Neural cell (in vitro differentiated cells): ENCODE results near the gene NR2C2AP. TPM values are rescaled to one million over a fixed set of nuclear protein-coding genes. Genes with fewer than 3 reads are reported as not detected.

ENCODE experiments used
- H2AFZ ChIP-seq: fragments of 200-600, 300-800 bp; sonication (generic), shearing (Covaris generic); 2 replicates; pipeline ENCODE4 v1.6.0; 2014; ENCODE audit warnings: low read depth, mild to moderate bottlenecking, antibody characterized with exemption, low read length, moderate library complexity
- H3F3A ChIP-seq: fragments of 200-600 bp; shearing (Covaris generic); 2 replicates; pipeline ENCODE4 v1.6.1; 2016; ENCODE audit warnings: mild to moderate bottlenecking, moderate library complexity, mixed read lengths, antibody characterized with exemption, low read length; ENCODE audit not compliant: insufficient read depth, poor library complexity, severe bottlenecking
- H3K27ac ChIP-seq: fragments of 200-600, 300-800 bp; sonication (generic), shearing (Covaris generic); 2 replicates; pipeline ENCODE4 v1.5.1; 2014; ENCODE audit warnings: mild to moderate bottlenecking, low read length, moderate library complexity
- H3K27me3 ChIP-seq: fragments of 300-800, 200-600 bp; sonication (generic), shearing (Covaris generic); 2 replicates; pipeline ENCODE4 v1.6.0; 2014; ENCODE audit warnings: mild to moderate bottlenecking, low read depth, low read length, moderate library complexity; ENCODE audit not compliant: insufficient read depth
- H3K36me3 ChIP-seq: fragments of 300-800, 200-600 bp; sonication (generic), shearing (Covaris generic); 2 replicates; pipeline ENCODE4 v1.5.1; 2014; ENCODE audit warnings: mild to moderate bottlenecking, antibody characterized with exemption, low read length, moderate library complexity; ENCODE audit not compliant: insufficient read depth
- H3K4me2 ChIP-seq: fragments of 300-800, 200-600 bp; sonication (generic), shearing (Covaris generic); 2 replicates; pipeline ENCODE4 v1.6.0; 2014; ENCODE audit warnings: mild to moderate bottlenecking, low read length
- H3K4me3 ChIP-seq: fragments of 300-800, 200-600 bp; sonication (generic), shearing (Covaris generic); 2 replicates; pipeline ENCODE4 v1.5.1; 2014; ENCODE audit warnings: mild to moderate bottlenecking, low read length, moderate library complexity
- H3K79me2 ChIP-seq: fragments of 200-600 bp; shearing (Covaris generic); replicated peaks from 2 replicates; pipeline ENCODE4 v1.6.0; 2014; ENCODE audit warnings: mild to moderate bottlenecking, low read length, moderate library complexity; ENCODE audit not compliant: insufficient read depth
- H3K9ac ChIP-seq: fragments of 300-800, 200-600 bp; sonication (generic), shearing (Covaris generic); 2 replicates; pipeline ENCODE4 v1.6.1; 2016; ENCODE audit warnings: mild to moderate bottlenecking, low read length, mixed read lengths
- H3K9me2 ChIP-seq: fragments of 200-600 bp; shearing (Covaris generic); 2 replicates; pipeline ENCODE4 v1.6.1; 2016; ENCODE audit warnings: mild to moderate bottlenecking, low read length, mixed read lengths; ENCODE audit not compliant: insufficient read depth
- H3K9me3 ChIP-seq: fragments of 200-600, 300-800 bp; sonication (generic), shearing (Covaris generic); 2 replicates; pipeline ENCODE4 v1.6.1; 2016; ENCODE audit warnings: mild to moderate bottlenecking, mixed run types, low read length, moderate library complexity, mixed read lengths
- H4K20me1 ChIP-seq: fragments of 200-600 bp; shearing (Covaris generic); 2 replicates; pipeline ENCODE4 v1.6.1; 2016; ENCODE audit warnings: mild to moderate bottlenecking, mixed run types; ENCODE audit not compliant: insufficient read depth
- CTCF ChIP-seq: fragments of 450-650 bp; IDR thresholded peaks from 2 replicates; pipeline ENCODE4 v1.5.1; 2014; ENCODE audit warnings: antibody characterized with exemption, mild to moderate bottlenecking, moderate library complexity; ENCODE audit not compliant: poor library complexity, severe bottlenecking
- EP300 ChIP-seq: fragments of 450-650 bp; conservative IDR thresholded peaks from 2 replicates; pipeline ENCODE4 v1.6.1; 2014; ENCODE audit warnings: antibody characterized with exemption, mild to moderate bottlenecking, moderate library complexity; ENCODE audit not compliant: poor library complexity, severe bottlenecking
- EZH2 ChIP-seq: fragments of 200-600, 300-800 bp; shearing (Covaris generic), sonication (generic); IDR thresholded peaks from 2 replicates; pipeline ENCODE4 v1.6.1; 2014; ENCODE audit warnings: antibody characterized with exemption, low read length, borderline replicate concordance, mild to moderate bottlenecking; ENCODE audit not compliant: insufficient read depth, poor library complexity, severe bottlenecking
- MXI1 ChIP-seq: fragments of 450-650 bp; conservative IDR thresholded peaks from 2 replicates; pipeline ENCODE4 v1.6.1; 2014; ENCODE audit warnings: antibody characterized with exemption, mild to moderate bottlenecking; ENCODE audit not compliant: poor library complexity, severe bottlenecking
- POLR2AphosphoS5 ChIP-seq: IDR thresholded peaks from 2 replicates; pipeline ENCODE4 v1.6.1; 2012
- RAD21 ChIP-seq: fragments of 450-650 bp; conservative IDR thresholded peaks from 2 replicates; pipeline ENCODE4 v1.6.1; 2014; ENCODE audit warnings: antibody characterized with exemption, mild to moderate bottlenecking, moderate library complexity
- SMC3 ChIP-seq: fragments of 450-650 bp; conservative IDR thresholded peaks from 2 replicates; pipeline ENCODE4 v1.6.1; 2014; ENCODE audit warnings: antibody characterized with exemption, mild to moderate bottlenecking, moderate library complexity; ENCODE audit not compliant: poor library complexity
- TAF1 ChIP-seq: IDR thresholded peaks from 2 replicates; pipeline ENCODE4 v1.6.1; 2012; ENCODE audit warnings: low read depth
- polyA plus RNA-seq: library from polyadenylated mRNA; depleted of rRNA; stranded (reverse); fragments of >200 nt; gene quantifications from 2 replicates; pipeline ENCODE4 v1.2.3, GENCODE V29; 2014
- TF ChIP-seq, protein P1 (sequence below): IDR thresholded peaks from 2 replicates; pipeline ENCODE4 v1.6.1; 2012; ENCODE audit warnings: borderline replicate concordance

The NR2C2AP gene
- polyA plus RNA-seq, 1 donor from 2014 or later: 15.1 TPM

GRCh38 chr19:19185853-19186740 lies 17.1 kb downstream of the NR2C2AP start:
- Histone ChIP-seq H3K4me3 (no peak overlapping the region), H3K9me2 (no peaks in the 10 kb centered on the region), H4K20me1 (no peaks in the 10 kb centered on the region), H3K27me3 (no peaks in the 10 kb centered on the region), H3K27ac (no peak overlapping the region), H3K9me3 (no peaks in the 10 kb centered on the region), H3K9ac (no peak overlapping the region), H3F3A (no peaks in the 10 kb centered on the region), H2AFZ (no peak overlapping the region), H3K4me2 (no peak overlapping the region), H3K79me2 (peaks cover 10% of the 10 kb centered on the region), H3K36me3 (no peaks in the 10 kb centered on the region)
- TF ChIP-seq MXI1 (no peak), EZH2 (no peak), SMC3 (no peak), EP300 (no peak), CTCF (peak; percentile 25)
- TF ChIP-seq, protein P1, sequence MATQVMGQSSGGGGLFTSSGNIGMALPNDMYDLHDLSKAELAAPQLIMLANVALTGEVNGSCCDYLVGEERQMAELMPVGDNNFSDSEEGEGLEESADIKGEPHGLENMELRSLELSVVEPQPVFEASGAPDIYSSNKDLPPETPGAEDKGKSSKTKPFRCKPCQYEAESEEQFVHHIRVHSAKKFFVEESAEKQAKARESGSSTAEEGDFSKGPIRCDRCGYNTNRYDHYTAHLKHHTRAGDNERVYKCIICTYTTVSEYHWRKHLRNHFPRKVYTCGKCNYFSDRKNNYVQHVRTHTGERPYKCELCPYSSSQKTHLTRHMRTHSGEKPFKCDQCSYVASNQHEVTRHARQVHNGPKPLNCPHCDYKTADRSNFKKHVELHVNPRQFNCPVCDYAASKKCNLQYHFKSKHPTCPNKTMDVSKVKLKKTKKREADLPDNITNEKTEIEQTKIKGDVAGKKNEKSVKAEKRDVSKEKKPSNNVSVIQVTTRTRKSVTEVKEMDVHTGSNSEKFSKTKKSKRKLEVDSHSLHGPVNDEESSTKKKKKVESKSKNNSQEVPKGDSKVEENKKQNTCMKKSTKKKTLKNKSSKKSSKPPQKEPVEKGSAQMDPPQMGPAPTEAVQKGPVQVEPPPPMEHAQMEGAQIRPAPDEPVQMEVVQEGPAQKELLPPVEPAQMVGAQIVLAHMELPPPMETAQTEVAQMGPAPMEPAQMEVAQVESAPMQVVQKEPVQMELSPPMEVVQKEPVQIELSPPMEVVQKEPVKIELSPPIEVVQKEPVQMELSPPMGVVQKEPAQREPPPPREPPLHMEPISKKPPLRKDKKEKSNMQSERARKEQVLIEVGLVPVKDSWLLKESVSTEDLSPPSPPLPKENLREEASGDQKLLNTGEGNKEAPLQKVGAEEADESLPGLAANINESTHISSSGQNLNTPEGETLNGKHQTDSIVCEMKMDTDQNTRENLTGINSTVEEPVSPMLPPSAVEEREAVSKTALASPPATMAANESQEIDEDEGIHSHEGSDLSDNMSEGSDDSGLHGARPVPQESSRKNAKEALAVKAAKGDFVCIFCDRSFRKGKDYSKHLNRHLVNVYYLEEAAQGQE: no peak

DNA sequence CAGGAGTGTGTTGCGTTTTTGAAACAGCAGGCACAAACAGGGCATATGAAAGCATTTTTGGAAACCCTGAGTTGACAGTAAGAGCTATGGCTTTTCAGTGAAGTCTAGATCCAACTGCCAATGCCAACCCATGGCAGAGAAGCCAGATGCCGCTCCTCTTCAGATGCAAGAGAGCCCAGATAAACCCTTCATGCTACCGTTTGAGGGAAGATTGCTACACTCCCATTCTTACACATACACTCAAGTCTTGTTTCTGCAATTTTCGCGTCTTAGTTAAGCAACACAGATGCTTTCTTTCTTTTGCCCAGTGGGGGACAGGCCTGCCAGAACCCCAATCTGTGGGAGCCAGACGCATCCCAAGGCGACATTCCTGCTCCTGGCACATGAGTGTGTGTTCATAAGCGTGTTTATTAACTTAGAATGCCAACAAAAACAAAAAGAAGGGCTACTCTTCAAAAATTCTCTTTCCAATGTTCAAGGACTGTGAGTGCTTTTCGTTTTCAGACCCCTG lies 21.7 kb downstream of the NR2C2AP start:
- no peak overlapping the region for H3K4me3 ChIP-seq
- no peaks in the 10 kb centered on the region for H3K36me3 ChIP-seq
- H3K9me3 ChIP-seq: no peaks in the 10 kb centered on the region
- H3K79me2 ChIP-seq: no peaks in the 10 kb centered on the region
- no peaks in the 10 kb centered on the region for H3K9me2 ChIP-seq
- TF ChIP-seq SMC3: no peak
- no peak for TF ChIP-seq EZH2
- no peak for TF ChIP-seq CTCF
- no peak for TF ChIP-seq POLR2AphosphoS5
- no peak for TF ChIP-seq TAF1
- TF ChIP-seq EP300: no peak
- no peak for TF ChIP-seq MXI1
- TF ChIP-seq, protein P1: no peak
- no peak for TF ChIP-seq RAD21
- no peaks in the 10 kb centered on the region for H3F3A ChIP-seq
- H3K27me3 ChIP-seq: no peaks in the 10 kb centered on the region
- H3K27ac ChIP-seq: no peak overlapping the region
- H4K20me1 ChIP-seq: no peaks in the 10 kb centered on the region
- H2AFZ ChIP-seq: no peak overlapping the region
- H3K4me2 ChIP-seq: no peak overlapping the region
- no peak overlapping the region for H3K9ac ChIP-seq
